ENCODE data around the gene RALB.

RALB gene

DNA sequence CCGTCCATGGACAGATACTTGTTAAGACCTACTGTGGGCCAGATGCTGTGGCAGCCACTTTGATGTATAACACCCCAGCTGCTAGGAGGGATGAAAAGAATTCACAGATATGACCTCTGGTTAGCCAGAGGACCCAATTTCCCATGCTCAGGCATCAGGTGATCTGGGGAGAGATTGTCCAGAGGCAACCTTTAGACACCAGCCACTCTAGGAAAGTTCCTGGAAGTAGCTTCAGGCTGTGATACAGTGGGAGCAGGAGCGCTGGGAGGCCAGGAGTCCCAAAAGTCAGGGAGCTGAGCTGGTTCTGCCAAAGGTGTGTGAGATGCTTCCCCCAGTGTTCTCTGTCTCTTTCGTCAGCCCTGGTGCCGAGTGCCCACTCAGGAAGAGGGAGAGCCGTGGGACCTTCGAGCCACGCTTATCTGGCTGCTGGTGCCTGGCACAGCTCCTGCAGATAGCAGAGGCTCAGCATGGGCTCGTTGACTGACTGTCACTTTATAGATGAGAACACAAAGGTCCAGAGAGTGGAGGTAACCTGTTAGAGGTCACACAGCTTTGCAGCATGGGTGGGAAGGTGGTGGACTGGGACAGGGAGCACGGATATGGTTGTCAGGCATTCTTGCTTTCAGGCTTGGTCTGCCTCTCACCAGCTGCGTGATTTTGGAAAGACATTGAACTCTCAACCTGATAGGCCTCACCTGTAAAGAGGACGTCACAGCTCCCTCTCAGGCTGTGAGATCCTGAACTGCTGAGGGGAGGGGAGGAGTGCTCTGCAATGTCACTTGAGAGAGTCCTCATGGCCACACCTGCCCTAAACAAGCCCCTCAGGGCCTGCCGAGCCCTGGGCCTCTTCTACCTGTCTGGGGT lies 7.8 kb upstream of the RALB start:
- TF ChIP-seq, protein P1, sequence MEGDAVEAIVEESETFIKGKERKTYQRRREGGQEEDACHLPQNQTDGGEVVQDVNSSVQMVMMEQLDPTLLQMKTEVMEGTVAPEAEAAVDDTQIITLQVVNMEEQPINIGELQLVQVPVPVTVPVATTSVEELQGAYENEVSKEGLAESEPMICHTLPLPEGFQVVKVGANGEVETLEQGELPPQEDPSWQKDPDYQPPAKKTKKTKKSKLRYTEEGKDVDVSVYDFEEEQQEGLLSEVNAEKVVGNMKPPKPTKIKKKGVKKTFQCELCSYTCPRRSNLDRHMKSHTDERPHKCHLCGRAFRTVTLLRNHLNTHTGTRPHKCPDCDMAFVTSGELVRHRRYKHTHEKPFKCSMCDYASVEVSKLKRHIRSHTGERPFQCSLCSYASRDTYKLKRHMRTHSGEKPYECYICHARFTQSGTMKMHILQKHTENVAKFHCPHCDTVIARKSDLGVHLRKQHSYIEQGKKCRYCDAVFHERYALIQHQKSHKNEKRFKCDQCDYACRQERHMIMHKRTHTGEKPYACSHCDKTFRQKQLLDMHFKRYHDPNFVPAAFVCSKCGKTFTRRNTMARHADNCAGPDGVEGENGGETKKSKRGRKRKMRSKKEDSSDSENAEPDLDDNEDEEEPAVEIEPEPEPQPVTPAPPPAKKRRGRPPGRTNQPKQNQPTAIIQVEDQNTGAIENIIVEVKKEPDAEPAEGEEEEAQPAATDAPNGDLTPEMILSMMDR (IDR thresholded peaks at IDR 0.05), result no peak
- no peak for TF ChIP-seq ZFX (IDR thresholded peaks at IDR 0.05; ENCODE audit: borderline replicate concordance)
- no peak overlapping the region for H3K27ac ChIP-seq

DNA sequence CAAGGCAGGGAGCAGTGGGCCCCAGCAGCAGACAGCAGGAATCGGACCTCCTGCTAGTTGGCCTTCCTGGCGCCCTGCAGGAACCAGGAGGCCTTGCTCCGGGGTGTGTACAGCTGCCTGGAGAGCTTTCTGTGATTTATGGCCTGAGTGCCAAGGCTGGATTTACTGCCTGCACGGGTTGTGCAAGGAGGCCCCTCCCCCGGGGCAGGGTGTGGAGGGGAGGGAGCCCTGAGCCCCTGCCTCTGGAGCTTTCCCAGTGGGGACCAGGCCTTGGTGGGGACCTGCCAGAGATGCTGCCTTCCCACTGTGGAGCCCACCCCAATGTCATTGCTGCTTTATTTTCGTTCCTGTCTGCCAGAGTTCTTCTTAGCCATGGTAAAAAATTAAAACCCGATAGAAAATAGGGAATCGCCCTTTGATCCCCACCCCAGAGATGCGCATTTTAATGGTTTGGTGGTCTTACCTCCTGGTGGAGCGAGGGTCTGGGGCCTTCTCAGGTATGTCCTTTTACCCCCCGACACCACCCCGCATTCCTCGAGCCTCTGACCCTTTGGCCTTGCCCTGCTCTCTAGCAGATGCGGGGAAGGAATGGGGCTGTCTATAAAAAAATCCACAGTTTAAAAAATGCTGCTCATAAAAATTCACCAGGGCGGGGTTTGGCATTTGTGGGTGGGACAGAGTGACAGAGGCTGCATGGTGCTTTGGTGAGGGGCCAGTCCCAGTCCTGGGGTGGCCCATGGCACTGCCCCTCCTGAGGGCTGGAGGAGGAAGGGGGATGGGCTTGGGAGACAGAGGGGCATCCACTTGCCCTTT lies 6.9 kb upstream of the RALB start:
- TF ChIP-seq ZFX (IDR thresholded peaks at IDR 0.05; ENCODE audit: borderline replicate concordance), result no peak
- TF ChIP-seq, protein P1 (IDR thresholded peaks at IDR 0.05), result no peak
- no peak overlapping the region for H3K27ac ChIP-seq

DNA sequence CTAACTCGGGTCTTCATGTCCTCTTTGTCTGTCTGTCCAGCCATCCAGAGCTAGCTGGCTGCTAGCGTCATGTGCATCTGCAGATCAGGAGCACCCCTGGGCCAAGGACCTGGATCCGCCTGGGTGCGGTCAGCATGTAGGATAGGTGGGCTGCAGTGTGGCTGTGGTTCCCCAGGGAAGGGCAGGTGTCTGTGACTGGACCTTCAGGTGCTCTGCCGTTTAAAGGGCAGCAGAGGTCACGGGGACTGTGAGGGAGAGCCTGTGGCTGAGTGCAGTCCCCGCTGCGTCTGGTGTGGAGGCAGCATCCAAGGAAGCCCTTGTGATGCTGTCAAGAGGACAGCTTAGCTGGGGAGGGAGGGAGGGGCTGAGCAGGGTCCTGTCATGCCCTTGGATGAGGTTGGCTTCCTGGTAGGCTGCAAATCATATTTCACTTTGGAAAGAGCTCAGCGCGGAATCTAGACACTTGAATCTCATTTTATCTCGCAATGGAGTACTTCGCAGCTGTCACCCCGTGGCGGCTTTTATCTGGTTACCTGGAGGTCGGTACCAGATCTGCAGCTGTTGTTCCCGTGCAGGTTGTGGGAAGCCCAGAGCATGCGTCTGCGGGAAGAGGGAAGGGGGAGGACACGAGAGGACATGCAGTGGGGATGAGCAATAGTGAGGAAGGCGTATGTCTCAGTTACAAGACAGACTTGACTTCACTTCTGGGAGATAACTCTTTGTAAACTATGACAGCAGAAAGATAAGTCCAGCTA lies 5.9 kb upstream of the RALB start:
- no peak overlapping the region for H3K27ac ChIP-seq
- no peak for TF ChIP-seq ZFX (IDR thresholded peaks at IDR 0.05; ENCODE audit: borderline replicate concordance)
- TF ChIP-seq, protein P1 (IDR thresholded peaks at IDR 0.05), result no peak

DNA sequence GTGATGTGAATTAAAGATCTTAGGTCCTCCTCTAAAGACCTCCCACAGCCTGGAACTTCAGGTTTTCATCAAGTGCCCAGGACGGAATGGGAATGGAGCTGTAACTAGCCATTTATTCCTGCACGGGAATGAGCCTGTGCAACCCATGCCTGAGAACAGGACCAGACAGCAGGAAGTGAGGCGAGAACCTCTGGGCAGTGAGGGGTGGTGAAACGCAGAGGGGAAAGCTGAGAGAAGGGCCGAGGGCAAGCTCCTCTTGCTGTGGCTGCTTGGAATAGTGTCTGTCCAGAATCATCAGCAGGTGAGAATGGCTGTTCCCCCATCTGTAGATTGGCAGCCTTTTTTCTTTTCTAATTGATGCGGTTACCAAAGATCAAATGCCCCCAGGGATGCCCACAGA lies 4.8 kb upstream of the RALB start:
- TF ChIP-seq ZFX (IDR thresholded peaks at IDR 0.05; ENCODE audit: borderline replicate concordance), result no peak
- TF ChIP-seq, protein P1 (IDR thresholded peaks at IDR 0.05), result no peak
- no peak overlapping the region for H3K27ac ChIP-seq

DNA sequence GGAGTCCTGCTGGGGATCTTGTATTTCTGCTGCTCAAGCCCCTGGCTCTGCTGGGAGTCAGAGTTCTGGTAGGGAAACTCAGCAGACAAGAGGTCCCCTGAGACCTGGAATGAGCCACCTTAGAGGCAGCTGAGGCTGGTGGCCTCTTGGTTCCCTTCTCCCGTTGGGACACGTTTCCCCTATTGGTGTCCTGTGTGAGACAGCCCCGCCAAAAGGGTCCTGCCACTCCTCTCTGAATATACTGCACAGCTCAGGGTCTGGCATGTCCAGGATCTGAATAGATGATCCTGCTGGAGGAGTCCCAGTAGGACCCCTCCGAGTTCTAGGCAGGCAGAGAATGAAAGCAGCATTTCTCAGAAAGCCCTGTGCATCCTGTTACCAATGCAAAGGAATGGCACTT lies 2.0 kb upstream of the RALB start:
- no peak overlapping the region for H3K27ac ChIP-seq
- TF ChIP-seq, protein P1 (IDR thresholded peaks at IDR 0.05), result no peak
- TF ChIP-seq ZFX (IDR thresholded peaks at IDR 0.05; ENCODE audit: borderline replicate concordance), result no peak

DNA sequence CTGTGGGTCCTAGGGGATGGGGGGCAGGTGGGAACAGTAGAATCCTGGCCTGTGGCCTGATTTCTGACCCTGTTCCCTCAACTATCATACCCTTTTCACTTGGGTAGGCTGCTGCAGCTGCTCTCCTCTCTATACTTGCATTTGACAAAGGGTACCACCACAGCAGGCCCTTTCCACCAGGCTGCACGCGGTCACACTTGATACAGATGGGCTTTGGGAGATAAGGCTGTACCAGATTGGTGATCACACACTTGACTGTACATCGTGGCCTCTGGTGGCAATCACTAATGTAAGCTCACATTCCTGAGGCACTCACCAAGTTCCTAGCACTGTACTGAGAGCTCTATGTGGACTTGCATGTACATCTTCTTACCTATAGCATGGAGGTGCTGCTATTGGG lies 1.6 kb upstream of the RALB start:
- H3K27ac ChIP-seq, result no peak overlapping the region
- no peak for TF ChIP-seq ZFX (IDR thresholded peaks at IDR 0.05; ENCODE audit: borderline replicate concordance)
- TF ChIP-seq, protein P1 (IDR thresholded peaks at IDR 0.05), result no peak
